ENCODE data around the gene CD82.
A peak's percentile ranks its signal among the peaks of the same experiment; 100 is the strongest.
"Not testable (repeated sequence)": the region's sequence is repeated elsewhere in the genome, so short reads cannot be mapped to it uniquely, and the experiment has no call there.

The CD82 gene

DNA sequence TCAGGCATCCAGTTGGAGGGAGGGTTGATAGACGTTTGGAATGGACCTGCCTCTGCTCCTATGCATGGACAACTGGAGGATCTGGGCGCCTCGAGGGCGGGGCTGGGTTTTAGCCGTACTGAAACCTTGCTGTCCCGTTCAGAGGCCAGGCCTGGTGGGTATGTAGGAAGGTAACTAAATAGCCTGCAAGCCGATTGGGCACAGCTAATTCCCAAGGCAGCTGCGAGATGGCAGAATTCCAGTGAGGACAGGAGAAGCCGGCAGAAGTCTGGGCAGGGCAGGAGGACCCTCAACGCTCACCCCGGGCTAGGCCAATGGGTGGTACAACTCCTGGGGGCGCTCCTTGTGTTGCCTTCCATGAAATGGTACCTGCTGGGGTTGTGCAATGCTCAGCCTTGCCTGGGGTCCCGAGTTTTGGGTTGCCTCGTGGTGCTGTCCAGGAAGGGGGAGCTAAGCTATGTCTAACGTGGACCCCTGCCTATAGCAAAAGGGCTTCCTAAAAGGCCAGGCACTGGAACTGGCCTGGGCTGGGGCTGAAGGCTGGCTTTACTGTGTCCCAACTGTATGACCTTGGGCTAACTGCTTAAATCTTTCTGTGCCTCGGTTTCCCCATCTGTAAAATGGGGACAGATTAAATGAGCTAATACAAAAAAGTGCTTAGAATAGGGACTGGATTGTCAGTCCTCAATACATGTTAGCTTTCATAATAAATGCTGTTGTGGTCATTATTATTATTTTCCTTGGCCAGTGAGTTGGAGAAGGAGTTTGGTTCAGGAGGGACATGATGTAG is 30.1 kb upstream of the CD82 start:
- no peak for DNase-seq

DNA sequence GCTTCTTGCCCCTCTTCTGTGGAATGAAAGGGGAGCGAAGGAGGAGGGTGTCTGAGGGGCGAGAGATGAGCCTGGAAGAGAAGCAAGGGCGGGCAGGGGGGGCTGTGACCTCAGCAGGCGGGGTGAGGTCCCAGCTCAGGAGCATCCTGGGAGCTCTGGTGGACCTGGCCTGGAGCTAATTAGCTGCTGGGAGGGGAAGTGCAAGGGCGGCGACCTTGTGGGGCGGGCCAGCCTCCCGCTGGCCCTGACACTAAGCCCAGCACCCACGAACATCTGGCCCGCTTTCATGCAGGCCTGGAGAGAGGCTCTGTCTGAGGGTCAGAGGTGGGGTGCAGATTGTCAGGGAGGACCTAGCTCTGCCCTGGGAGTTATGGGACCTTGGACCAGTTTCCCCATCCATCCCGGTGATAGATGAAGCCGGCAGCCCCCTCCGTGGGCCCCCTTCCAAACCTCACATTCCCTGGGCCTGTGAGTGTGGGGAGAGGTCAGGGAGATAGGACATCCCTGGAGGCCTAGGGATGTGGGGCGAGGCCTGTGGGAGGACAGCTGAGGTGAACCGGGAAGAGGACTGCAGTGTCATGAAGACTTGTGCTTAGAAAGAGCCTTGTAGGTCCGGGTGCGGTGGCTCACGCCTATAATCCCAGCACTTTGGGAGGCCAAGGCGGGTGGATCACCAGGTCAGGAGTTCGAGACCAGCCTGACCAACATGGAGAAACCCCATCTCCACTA is 28.5 kb upstream of the CD82 start:
- DNase-seq, result no peak

DNA sequence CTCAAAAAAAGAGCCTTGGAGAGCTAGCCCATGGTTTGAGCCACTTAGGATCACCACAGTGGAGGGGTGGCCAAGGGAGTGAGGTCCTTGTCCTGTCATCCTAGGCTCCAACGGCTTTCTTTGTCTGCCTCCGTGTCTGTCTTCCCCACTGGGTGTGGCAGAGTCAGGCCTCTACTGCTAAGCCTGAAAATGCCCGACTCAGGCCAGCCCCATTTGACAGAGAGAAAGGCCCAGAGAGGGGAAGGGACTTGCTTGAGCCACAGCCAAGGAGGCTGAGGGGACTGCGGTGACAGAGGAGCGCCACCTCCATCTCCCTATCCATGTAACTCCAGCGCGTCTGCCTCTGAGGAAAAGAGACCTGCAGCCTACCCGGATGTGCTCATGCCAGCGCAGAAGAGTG is 27.8 kb upstream of the CD82 start:
- no peak for DNase-seq

DNA sequence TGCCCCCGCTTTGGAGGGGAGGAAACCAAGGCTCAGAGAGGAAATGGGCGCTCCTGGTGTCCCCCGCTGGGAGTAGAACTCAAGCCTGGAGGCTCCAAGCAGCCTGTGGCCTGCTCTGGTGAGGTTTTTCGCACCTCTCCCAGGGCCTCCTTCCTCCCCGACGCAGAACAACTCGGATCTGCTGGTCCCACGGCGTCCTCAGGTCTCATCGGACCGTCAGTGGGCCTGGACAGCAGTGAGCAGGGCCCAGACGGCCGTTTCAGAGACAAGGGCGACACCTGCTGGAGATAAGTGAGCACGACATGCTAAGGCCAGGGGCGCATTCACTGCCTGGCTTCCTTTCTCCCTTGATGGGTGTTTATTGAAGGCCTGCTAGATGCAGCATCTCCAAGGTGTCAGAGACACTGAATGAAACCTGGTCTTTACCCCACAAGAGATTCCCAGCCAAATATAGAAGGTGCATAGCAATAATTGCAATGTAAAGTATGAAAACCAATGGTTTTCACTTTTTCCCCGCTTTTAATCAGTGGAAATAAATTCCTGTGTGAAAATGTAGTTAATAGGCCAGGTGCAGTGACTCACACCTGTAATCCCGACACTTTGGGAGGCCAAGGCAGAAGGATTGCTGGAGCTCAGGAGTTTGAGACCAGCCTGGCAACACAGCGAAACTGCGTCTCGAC is 26.9 kb upstream of the CD82 start:
- peak; percentile 82 for DNase-seq

DNA sequence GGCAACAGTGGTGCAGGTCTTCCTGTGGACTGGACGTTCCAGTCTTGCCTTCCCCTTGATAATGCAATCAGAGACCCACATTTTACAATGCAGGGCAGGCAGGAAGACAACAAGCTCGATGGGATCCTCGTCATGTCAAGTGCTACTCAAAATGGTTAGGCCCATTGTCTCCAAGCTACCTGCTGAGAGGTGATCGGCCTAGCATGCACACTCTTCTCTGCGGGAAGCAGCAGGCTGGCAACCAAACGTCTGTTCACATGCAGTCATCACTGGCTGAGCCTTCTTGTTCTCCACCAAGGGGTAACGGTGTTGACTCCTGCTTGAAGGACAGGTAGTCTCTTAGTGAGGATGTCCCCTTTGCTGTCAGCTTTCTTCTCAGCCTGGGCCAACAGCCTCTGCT is 25.5 kb upstream of the CD82 start:
- no peak for DNase-seq

DNA sequence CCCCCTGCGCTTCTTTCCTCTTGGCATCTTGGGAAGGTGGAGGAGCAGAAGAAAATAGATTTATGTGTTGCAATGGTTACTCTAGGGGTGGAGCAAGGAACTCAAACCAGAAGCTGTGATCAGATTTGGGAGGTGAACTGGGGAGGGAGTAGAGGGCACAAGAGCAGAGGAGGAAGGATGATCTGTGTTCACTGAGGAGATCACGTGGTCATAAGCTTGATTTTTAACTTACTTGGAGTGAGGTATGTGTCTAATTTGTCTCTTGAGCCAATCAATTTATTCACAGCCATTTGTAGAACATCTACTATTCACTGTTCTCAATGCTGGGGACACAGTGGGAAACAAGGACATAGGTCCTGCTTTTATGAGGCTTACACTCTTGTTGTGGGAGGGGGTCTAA is 24.8 kb upstream of the CD82 start:
- no peak for DNase-seq

DNA sequence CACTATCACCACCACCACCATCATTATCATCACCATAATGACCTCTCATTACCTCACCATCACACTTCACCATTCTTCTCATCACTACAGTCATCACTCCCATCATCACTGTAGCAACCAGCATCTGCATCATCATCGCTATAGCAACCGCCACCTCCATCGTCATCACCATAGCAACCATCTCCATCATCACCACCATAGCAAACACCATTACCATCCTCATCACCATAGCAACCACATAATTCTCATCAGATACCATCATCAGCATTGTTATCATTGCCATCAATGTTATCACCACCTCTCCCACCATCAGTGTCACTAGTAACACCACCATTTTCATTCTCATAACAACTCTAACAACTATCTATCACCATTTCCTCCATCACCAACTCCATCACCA is 23.1 kb upstream of the CD82 start:
- DNase-seq, result no peak

DNA sequence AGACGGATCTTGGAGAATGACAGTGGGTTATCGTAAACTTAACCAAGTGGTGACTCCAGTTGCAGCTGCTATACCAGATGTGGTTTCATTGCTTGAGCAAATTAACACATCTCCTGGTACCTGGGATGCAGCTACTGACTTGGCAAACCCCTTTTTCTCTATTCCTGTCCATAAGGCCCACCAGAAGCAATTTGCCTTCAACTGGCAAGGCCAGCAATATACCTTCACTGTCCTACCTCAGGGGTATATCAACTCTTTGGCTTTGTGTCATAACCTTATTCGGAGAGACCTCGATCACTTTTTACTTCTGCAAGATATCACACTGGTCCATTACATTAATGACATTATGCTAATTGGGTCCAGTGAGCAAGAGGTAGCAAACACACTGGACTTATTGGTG is 18.5 kb upstream of the CD82 start:
- not testable (repeated sequence) for DNase-seq

DNA sequence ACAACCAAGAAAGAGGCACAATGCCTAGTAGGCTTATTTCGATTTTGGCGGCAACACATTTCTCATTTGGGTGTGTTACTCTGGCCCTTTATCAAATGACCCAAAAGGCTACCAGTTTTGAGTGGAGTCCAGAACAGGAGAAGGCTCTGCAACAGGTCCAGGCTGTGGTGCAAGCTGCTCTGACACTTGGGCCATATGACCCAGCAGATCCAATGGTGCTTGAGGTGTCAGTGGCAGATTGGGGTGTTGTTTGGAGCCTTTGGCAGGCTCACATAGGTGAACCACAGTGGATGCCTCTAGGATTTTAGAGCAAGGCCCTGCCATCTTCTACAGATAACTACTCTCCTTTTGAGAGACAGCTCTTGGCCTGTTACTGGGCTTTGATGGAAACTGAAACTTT is 17.9 kb upstream of the CD82 start:
- not testable (repeated sequence) for DNase-seq

DNA sequence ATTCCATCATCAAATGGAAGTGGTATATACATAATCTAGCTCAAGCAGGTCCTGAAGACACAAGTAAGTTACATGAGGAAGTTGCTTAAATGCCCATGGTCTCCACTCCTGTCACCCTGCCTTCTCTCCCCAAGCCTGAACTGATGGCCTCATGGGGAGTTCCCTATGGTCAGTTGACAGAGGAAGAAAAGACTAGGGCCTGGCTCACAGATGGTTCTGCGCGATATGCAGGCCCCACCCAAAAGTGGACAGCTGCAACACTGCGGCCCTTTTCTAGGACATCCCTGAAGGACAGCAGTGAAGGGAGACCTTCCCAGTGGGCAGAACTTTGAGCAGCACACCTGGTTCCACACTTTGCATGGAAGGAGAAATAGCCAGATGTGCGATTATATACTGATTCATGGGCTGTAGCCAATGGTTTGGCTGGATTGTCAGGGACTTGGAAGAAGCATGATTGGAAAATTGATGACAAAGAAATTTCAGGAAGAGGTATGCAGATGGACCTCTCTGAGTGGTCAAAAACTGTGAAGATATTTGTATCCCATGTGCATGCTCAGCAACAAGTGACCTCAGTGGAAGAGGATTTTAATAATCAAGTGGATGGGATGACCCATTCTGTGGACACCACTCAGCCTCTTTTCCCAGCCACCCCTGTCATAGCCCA is 17.3 kb upstream of the CD82 start:
- DNase-seq, result no peak

DNA sequence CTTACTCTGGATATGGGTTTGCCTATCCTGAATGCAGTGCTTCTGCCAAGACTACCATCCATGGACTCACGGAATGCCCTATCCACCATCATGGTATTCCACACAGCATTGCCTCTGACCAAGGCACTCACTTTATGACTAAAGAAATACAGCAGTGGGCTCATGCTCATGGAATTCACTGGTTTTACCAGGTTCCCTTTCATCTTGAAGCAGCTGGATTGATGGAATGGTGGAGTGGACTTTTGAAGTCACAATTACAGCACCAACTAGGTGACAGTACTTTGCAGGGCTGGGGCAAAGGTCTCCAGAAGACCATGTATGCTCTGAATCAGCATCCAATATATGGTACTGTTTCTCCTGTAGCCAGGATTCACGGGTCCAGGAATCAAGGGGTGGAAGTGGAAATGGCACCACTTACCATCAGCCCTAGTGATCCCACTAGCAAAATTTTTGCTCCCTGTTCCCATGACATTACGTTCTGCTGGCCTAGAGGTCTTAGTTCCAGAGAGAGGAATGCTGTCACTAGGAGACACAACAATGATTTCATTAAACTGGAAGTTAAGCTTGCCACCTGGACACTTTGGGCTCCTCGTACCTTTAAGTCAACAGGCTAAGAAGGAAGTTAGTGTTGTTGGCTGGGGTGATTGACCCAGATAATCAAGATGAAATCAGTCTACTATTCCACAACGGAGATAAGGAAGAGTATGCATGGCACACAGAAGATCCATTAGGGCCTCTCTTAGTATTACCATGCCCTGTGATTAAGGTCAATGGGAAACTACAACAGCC is 16.3 kb upstream of the CD82 start:
- DNase-seq, result not testable (repeated sequence)

DNA sequence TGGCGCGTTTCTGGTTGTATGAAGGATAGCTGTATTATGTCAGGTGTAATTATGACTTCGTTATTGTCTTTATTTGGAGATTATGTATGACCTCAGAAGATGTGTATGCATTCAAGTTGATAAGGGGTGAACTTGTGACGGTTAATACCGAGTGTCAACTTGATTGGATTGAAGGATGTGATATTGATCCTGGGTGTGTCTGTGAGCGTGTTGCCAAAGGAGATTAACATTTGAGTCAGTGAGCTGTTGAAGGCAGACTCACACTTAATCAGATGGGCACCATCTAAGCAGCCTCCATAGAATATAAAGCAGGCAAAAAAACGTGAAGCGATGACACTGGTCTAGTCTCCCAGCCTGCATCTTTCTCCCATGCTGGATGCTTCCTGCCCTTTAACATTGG is 15.3 kb upstream of the CD82 start:
- DNase-seq, result no peak

DNA sequence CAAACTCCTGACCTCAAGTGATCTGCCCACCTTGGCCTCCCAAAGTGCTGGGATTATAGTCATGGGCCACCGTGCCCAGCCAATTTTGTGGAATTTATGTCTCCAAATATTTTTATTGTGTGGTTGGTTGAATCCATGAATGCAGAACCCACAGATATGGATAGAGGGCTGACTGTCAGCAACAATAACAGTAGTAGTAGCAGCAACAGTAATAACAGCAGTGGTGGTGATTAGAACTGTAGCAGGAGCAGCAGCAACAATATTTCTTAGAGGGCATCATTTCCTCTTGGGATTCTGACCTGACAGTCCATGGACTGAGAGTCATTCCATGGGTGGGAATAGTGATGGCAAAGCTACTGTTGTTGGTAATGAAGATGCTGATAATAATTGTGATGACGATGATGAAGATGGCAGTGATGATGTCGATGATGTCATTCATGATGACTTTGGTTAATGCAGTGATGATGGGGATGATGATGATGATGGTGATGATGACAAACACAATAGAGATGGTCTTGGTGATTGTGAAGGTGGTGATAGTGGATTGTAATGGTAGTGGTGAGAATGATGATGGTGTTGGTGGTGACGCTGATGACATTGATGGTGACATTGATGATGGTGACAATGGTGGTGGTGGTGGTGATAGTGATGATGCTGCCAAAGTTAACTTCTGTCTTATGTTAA is 13.9 kb upstream of the CD82 start:
- DNase-seq, result no peak

DNA sequence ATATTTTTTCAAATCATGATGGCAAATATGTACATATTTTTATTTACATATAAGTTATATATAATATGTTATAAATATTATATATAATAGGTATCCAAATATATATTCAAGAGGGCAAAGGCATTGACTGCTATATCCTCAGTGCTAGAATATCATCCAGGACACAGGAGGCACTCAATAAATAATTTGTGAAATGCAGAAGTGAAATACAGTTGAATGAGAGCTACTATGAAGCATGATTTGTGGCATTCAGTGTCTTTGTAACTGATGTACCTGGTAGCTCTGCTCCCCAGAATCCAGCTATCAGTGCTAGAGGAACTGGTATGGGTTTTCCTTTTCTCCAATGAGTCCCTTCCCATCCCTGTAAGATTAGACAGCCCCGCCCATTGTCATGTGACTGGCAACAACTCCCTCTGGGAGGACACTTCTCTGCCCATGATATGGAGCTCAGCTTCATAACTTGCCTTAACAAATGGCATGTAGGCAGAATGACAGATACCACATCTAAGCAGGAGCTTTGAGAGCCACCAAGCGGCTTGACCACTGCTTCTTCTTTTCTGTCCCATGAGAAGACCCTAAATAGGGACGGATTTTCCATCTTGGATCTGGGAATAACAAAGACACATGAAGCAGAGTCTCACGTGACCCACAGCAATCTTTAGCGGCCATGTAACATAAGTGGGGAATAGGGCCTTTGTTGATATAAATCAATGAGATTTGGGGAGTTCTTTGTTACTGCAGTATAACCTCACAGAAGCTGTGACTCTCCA is 10.2 kb upstream of the CD82 start:
- DNase-seq, result no peak

DNA sequence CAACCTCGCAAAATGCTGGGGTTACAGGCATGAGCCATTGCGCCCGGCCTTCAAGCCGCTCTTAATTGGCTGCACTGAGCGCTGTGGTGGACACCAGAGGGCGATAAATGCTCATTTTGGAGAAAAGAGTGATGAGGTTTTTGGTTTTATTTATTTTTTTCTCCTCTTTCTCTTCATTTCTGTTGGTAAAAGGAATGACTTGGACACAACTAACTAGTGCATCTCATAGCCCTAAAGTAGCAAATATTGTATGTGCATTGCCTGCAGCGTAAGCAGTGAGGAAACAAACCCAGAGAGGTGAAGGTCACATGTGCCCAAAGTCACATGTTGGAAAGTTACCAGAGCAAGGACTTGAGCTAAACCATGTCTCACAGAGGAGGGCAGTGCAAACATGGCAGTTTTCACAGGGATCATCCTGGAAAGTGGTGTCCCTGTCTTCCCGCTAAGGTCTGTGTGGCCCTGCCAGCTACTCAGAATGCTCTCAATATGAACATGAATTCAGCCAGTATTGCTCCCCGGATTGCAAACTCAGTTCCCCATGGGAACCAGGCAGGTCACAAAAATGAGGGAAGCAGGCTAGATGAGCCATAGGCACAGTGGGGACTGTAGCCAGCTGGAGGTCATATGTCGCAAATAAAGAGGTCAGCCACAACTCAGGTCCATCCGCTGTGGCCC is 8.6 kb upstream of the CD82 start:
- DNase-seq, result peak; percentile 73

DNA sequence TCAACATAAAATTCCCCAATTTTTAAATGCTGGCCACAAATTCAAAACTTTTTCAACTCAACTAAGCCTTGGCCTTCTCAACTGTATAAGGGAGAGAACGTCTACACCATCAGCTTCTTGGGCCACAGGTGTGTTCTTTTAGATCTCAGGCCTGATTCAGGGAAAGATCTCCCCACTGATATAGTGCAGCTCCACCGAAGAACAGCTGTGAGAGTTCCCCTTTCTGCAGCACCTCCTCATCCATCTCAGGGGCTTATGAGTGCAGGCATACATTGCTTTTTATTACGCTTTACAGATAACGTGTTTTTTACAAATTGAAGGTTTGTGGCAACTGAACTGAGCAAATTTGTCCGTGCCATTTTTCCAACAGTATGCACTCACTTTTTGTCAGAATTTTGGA is 8.0 kb upstream of the CD82 start:
- no peak for DNase-seq

DNA sequence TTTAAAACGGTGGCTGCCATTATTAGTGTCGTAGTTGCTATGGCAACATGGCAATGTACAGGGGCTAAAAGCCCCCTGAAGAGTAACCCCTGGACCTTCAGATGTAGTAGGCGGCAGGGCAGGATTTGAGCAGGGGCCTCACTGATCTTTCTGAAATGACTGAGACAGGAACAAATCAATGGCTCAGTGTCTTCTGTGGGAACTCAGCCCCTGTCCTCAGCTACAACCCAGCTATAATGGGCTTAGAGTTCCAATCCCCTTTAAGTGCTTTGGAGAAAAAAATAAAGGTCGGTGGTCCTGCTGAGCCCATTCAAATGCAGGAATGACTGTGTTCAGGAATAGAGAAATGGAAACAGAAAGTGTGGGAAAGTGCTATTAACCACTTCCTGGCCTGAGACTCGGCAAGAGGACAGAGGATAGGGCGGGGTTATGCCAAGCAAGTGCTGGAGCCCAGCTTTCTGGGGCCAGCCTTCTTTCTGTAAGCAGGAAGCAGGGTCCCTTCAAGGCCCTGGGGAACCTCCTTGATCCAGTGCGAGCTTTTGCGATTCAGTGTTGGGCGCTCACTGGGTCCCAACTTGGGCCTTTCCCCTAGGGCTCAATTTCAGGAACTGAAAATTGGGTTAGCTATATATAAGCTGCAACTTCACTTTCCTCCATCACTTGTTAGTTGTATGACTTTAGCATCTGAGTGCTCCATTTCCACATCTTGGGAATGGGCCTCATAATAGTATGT is 6.1 kb upstream of the CD82 start:
- DNase-seq, result peak; percentile 74

DNA sequence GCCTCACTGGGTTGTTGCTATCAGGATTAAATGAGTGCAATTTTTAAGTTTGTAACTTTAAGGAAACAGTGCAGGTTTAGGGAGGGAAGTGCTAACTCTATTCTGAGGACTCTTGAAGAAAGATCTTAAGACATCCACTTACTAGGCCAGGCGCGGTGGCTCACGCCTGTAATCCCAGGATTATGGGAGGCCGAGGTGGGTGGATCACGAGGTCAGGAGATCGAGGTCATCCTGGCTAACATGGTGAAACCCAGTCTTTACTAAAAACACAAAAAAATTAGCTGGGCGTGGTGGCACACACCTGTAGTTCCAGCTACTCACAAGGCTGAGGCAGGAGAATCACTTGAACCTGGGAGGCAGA is 5.5 kb upstream of the CD82 start:
- not testable (repeated sequence) for DNase-seq

DNA sequence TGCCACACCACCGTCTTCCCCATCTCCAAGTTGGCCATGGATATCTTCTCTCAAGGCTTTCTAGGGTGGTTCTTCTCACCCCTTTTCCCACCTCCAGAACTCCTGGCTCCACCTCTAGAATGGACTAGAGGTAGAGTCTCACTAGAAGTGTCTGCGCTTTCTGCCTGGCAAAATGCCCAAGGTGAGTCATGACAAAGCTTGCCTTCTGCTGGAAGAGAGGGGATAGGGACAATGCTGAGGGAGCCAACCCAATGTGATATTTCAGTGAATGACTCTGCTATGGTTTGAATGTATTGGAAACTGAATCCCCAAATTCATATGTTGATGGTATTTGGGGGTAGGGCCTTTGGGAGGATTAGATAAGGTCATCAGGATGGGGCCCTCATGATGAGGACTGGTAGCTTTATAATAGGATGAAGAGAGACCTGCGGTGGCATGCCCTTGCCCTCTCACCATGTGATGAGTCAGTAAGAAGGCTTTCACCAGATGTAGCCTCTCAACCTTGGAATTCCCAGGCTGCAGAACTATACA is 4.1 kb upstream of the CD82 start:
- DNase-seq, result no peak

All from activated CD4-positive, alpha-beta T cell treated with anti-CD3 and anti-CD28 coated beads, Interleukin-2, Interleukin-6, amounts not matched to agents 100 ng/mL and 50 ng/mL, durations not matched to agents 16 hours and 8 hours (primary cell).